SU-DHL-6 (cell line): ENCODE results near the gene CCDC106.

ENCODE experiments used
- H2AFZ ChIP-seq: fragments of 200-600 bp; sonication (generic); 2 replicates; pipeline ENCODE4 v1.6.1; 2014; ENCODE audit warnings: low read depth, mild to moderate bottlenecking, moderate library complexity, mixed read lengths, antibody characterized with exemption, low read length; ENCODE audit not compliant: severe bottlenecking
- H3F3A ChIP-seq: fragments of 200-600 bp; shearing (Covaris generic); 2 replicates; pipeline ENCODE4 v1.6.0; 2016; ENCODE audit warnings: antibody characterized with exemption, mild to moderate bottlenecking; ENCODE audit not compliant: insufficient read depth
- H3K27ac ChIP-seq: fragments of 200-600 bp; sonication (generic); 2 replicates; pipeline ENCODE4 v1.5.1; 2016; ENCODE audit warnings: low read depth, mild to moderate bottlenecking, low read length, moderate library complexity, mixed read lengths
- H3K27me3 ChIP-seq: fragments of 200-600 bp; sonication (generic), shearing (Covaris generic); 2 replicates; pipeline ENCODE4 v1.6.0; 2014; ENCODE audit warnings: mild to moderate bottlenecking, low read length
- H3K36me3 ChIP-seq: fragments of 200-600 bp; sonication (generic); 2 replicates; pipeline ENCODE4 v1.6.1; 2014; ENCODE audit warnings: mild to moderate bottlenecking, low read length, mixed read lengths
- H3K4me2 ChIP-seq: fragments of 300-600, 200-600 bp; shearing (Covaris generic), sonication (generic); 2 replicates; pipeline ENCODE4 v1.6.0; 2014; ENCODE audit warnings: low read length, low read depth, mild to moderate bottlenecking; ENCODE audit not compliant: poor library complexity, severe bottlenecking
- H3K4me3 ChIP-seq: fragments of 200-600 bp; sonication (generic); 2 replicates; pipeline ENCODE4 v1.5.1; 2014; ENCODE audit warnings: antibody characterized with exemption, low read length, mild to moderate bottlenecking, mixed read lengths; ENCODE audit not compliant: insufficient read depth, poor library complexity, severe bottlenecking
- H3K79me2 ChIP-seq: fragments of 200-600 bp; sonication (generic); 2 replicates; pipeline ENCODE4 v1.6.1; 2014; ENCODE audit warnings: mild to moderate bottlenecking, low read length, moderate library complexity; ENCODE audit not compliant: insufficient read depth
- H3K9ac ChIP-seq: fragments of 200-600 bp; sonication (generic); 2 replicates; pipeline ENCODE4 v1.7.0; 2014; ENCODE audit warnings: mild to moderate bottlenecking, low read length
- H3K9me2 ChIP-seq: fragments of 200-600 bp; sonication (generic); replicated peaks from 2 replicates; pipeline ENCODE4 v1.6.1; 2014; ENCODE audit warnings: low read length; ENCODE audit not compliant: insufficient read depth
- H3K9me3 ChIP-seq: fragments of 200-600 bp; sonication (generic); 2 replicates; pipeline ENCODE4 v1.6.1; 2014; ENCODE audit warnings: low read length, mixed read lengths; ENCODE audit not compliant: insufficient read depth
- H4K20me1 ChIP-seq: fragments of 200-600 bp; sonication (generic); 2 replicates; pipeline ENCODE4 v1.6.1; 2014; ENCODE audit warnings: low read depth, mild to moderate bottlenecking, antibody characterized with exemption, low read length, moderate library complexity, mixed read lengths
- CTCF ChIP-seq: fragments of 200-600 bp; sonication (generic); IDR thresholded peaks from one replicate; pipeline ENCODE4 v1.5.1; 2017; ENCODE audit warnings: antibody characterized with exemption, mild to moderate bottlenecking, low read length, moderate library complexity; ENCODE audit not compliant: insufficient read depth, poor library complexity, severe bottlenecking
- EZH2phosphoT487 ChIP-seq: fragments of 200-600 bp; sonication (generic), shearing (Covaris generic); conservative IDR thresholded peaks from 2 replicates; pipeline ENCODE4 v1.6.1; 2018; ENCODE audit warnings: mild to moderate bottlenecking, antibody characterized with exemption, low read length, moderate library complexity, mixed read lengths

Gene CCDC106

GRCh38 chr19:55643887-55644176, 4.2 kb upstream of the CCDC106 start:
- peaks cover 24% of the 10 kb centered on the region for H3K79me2 ChIP-seq

GRCh38 chr19:55644191-55644833, 3.7 kb upstream of the CCDC106 start:
- no peaks in the 10 kb centered on the region; the same call in 1 of the 2 replicates for H3K36me3 ChIP-seq
- peak overlapping the region; percentile 90 for H3K27ac ChIP-seq
- H4K20me1 ChIP-seq: no peaks in the 10 kb centered on the region
- H3F3A ChIP-seq: peaks cover 54% of the 10 kb centered on the region
- H2AFZ ChIP-seq: no peak overlapping the region
- no peaks in the 10 kb centered on the region for H3K27me3 ChIP-seq
- H3K9ac ChIP-seq: peak overlapping the region; percentile 98
- no peaks in the 10 kb centered on the region for H3K9me2 ChIP-seq
- peak overlapping the region; percentile 99 for H3K4me3 ChIP-seq
- no peak for TF ChIP-seq CTCF
- TF ChIP-seq EZH2phosphoT487: no peak
- H3K4me2 ChIP-seq: peak overlapping the region; percentile 71
- no peaks in the 10 kb centered on the region for H3K9me3 ChIP-seq
- peaks cover 24% of the 10 kb centered on the region for H3K79me2 ChIP-seq

More at GRCh38 chr19:55643887-55644176, 4.2 kb upstream of the CCDC106 start:
- peak overlapping the region; percentile 98 for H3K9ac ChIP-seq
- H3K9me3 ChIP-seq: no peaks in the 10 kb centered on the region
- peak overlapping the region; percentile 99 for H3K4me3 ChIP-seq
- no peaks in the 10 kb centered on the region for H3K9me2 ChIP-seq
- peak overlapping the region; percentile 71 for H3K4me2 ChIP-seq
- H4K20me1 ChIP-seq: no peaks in the 10 kb centered on the region
- TF ChIP-seq CTCF (no peak), EZH2phosphoT487 (no peak)
- H2AFZ ChIP-seq: no peak overlapping the region
- no peaks in the 10 kb centered on the region; the same call in 1 of the 2 replicates for H3K36me3 ChIP-seq
- H3K27ac ChIP-seq: peak overlapping the region; percentile 90
- H3F3A ChIP-seq: peaks cover 57% of the 10 kb centered on the region
- H3K27me3 ChIP-seq: no peaks in the 10 kb centered on the region

- H3K9ac ChIP-seq: peak overlapping the region; percentile 98
- no peak overlapping the region for H2AFZ ChIP-seq
- H3F3A ChIP-seq: peaks cover 51% of the 10 kb centered on the region
- peak overlapping the region; percentile 90 for H3K27ac ChIP-seq
- H3K9me2 ChIP-seq: no peaks in the 10 kb centered on the region
- no peaks in the 10 kb centered on the region for H4K20me1 ChIP-seq
- H3K4me2 ChIP-seq: peak overlapping the region; percentile 71
- no peaks in the 10 kb centered on the region; the same call in 1 of the 2 replicates for H3K36me3 ChIP-seq
- H3K9me3 ChIP-seq: no peaks in the 10 kb centered on the region
- peak overlapping the region; percentile 99 for H3K4me3 ChIP-seq
- H3K27me3 ChIP-seq: no peaks in the 10 kb centered on the region
- TF ChIP-seq CTCF: no peak
- no peak for TF ChIP-seq EZH2phosphoT487
- peaks cover 24% of the 10 kb centered on the region for H3K79me2 ChIP-seq
Measured at GRCh38 chr19:55644842-55645511, 3.0 kb upstream of the CCDC106 start.
